HG03103 (cell line): ENCODE data around the gene DDAH2.

ENCODE experiments used
- ATAC-seq: cut with Tn5 transposase; IDR thresholded peaks from one replicate; pipeline ENCODE4 v1.9.1; 2021; ENCODE audit warnings: low read depth; ENCODE audit not compliant: unreplicated experiment

Gene DDAH2

DNA sequence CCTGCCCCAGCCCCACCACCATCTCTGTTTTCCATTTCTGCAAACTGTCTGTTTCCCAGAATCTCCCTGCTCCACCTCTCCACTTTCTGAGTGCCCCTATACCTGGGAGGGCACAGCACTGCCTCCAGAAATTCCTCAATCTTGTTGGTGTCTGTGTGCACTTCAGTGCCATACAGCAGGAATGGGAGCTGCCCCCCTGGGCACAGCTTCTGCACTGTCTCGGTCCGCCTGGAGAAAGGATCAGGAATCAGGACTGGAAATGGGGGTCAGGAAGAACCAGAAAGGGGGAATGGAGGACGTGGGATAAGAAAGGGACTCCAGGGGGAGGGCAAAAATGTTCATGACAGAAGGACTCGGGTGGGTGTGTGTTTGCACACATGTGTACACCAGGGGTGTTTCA, 4.6 kb upstream of the DDAH2 start:
- ATAC-seq, result no peak

DNA sequence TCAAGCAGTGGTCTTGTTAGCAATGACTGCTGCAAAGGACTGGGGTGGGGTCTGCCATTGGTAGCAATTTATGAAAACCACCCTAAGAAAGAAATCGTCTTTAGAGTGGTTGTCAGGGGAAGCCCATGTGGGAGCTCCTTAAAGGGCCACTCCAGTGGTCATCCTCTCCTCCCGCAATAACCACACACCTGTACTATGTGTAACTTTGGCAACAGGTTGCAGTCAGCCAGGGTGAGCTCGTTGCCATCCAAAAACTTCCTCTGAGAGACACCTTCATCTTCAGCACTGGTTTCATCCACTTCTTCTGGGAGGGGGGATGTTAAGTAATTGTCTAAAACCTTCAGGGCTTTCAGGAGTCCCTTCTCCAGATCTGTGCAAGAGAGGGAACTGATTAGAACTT, 2.9 kb upstream of the DDAH2 start:
- no peak for ATAC-seq

DNA sequence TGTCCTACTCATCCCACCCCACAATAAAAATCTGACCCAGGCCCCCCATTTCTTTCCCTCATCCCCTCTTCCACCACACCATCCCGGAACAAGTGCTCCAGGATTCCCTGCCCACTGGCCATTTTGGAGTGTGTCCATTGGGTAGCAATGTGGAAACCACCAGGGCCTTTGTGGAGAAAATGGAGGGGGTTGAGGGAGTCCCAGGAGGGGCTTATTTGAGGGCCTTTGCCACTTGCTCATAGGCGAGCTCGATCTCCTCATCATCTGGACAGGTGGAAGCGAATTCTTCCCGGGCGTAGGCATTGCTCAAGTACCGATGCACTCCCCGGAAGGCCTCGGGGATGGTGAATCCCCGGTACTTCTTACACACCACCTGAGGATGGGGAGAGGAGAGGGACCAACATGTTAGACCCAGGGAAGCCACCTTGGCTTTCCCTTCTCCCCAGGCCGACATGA, 1.6 kb upstream of the DDAH2 start:
- no peak for ATAC-seq

DNA sequence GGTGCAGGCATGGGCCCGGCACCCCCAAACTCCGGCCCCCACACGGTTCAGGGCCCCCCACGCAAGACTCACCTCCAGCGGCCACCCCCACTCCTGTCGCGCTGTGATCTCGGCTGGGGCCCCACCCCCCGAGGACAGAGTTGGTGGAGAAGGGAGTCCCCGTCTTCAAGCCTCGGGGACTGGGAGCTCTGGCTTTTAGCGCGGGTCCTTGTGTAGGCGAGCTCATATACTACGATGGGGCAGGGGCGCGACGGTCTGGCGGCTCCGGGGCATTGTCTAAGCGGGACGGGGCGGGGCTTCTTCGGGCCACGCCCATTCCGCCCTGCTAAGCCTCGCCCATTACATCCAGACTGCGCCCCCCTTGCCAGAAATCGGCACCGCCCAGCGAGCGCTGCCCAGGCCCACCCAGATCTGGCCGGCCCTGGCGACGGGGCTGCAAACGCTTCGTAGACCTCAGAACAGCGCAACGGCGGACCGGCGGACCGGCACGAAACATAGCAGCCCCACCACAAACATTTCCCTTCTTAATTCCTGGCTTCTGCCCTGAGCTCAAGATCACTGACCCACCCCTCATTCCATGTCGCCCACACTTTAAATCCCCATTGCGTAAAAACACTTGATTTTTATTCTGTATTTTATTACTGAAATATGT, 1.0 kb upstream of the DDAH2 start:
- ATAC-seq, result no peak

DNA sequence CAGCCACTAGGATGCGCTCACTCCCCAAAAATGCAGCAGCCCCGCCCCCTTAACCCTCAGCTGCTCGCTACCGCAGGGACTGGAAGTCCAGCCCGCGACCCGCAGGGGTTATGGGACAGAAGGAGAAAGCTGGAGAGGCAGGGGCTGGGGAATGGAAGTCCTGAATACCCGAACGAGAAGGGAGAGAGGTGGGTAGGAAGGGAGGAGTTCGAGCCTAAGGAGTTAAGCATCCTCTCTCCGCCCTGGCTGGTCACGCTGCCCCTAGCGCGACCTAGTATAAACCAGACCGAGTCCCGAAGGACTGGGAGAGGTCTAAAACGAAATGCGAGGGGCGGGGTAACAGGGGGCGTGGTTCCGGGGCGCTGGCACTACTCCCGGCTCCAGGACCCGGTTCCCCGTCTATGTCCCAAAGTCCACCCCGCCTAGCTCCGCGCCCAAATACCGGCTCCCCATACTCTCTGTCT, 448 bp upstream of the DDAH2 start:
- ATAC-seq, result no peak

DNA sequence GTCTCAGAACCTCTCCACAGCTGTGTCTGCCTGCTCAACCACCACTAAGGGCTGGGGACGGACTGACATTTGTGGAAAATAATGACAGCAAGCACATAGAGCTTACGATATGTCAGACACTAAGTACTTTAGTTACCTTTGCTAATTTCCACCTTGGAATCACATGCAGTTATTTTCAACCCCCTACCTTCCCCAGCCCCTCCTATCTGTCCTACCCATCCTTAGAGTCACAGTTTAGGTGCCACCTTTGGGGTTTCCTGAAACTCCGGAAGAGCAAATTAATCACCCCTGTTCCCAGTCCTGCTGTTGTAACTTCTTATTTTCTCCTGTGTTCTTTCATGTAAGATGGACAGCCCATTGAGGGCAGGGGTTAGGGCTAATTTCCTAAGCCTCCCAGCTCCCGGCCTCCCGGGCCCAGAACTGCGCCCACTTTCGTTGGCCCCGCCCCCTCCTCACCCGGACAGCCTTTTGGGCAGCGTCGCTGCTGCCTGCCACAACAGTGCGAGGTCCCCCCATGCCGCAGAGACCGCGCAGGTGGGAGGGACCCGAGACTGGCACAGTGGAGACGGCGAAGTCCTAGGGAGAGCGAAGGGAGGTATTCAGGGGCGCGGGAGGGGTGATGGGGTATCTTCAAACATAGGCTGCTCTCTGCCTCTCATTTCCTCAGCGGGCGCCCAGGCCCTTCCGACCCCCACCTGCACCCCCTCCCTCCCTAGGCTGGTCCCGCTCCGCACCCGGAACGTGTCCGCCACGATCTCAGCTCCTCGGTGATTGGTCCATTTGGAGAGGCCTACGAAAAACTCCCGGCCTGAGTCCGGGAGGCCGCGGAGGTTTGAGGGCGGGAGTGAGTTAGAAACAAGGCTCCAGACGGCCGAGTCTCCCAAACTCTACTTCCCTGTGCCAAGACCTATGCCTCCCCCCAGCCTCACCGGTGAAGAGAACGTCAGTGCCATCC, 1.1 kb downstream of the DDAH2 start:
- no peak for ATAC-seq

DNA sequence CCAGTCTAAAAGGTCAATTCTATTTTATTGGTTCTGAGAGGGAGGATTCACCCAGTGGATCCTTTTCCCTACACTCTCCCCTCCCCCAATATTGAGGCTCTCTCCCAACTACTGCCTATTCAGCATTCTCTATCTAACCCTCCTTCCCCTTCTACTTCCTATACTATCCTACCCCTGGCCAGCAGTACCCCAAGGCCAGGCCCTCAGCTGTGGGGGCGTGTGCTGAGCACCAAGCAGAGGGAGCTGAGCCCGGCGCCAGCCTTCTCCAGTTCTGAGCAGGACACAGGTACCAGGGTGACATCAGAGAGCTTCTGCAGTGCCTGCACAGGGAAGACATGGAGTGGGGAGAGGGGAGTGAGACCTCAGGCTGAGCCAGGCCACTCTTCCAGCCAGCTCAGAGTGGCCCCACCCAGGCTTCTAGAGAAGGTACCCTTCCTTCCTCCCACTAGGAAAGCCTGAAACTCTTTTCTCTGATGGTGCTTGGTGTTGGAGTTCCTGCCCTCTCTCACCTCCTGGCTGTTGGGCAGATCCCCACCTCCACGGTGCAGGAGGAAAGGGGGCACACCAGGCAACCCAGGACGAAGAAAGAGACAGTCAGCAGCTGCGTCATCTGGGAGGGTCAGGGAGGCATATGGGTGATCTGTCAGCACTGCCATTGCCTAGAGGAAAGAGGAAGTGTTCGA, 1.9 kb downstream of the DDAH2 start:
- ATAC-seq, result no peak

DNA sequence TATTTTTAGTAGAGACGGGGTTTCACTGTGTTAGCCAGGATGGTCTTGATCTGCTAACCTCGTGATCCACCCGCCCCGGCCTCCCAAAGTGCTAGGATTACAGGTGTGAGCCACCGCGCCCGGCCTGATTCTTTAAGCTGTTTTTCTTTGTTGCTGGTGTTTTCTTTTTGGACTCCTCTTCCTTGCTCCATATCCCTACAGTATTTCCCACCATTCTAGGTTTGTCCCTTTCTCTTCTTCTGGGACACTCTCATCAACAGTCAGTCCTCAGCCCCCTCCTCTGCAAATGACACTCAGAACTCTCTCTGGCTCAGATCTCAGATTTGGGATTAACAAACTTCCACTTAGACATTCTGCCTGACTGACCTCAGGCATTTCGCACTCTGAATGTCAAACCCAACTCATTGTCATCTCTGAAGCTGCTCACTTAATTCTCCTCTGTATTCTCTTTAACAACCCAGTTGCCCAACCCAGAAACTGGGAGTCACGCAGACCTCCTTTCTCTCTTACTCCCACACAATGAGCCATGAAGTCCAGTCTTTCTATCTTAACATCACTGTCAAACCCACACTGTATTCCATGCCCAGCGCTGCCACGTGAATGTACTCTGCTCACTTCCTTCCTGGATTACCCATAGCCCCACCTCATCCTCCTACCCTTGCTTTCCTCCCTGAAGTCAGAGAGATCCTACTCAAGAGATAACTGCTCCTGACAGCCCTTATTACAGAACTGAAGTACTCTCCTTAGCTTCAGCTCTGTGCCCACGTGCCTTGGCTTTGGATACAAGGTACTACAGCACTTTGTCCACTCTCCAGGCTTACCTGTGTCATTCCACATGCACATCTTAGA, 3.4 kb downstream of the DDAH2 start:
- ATAC-seq, result no peak

DNA sequence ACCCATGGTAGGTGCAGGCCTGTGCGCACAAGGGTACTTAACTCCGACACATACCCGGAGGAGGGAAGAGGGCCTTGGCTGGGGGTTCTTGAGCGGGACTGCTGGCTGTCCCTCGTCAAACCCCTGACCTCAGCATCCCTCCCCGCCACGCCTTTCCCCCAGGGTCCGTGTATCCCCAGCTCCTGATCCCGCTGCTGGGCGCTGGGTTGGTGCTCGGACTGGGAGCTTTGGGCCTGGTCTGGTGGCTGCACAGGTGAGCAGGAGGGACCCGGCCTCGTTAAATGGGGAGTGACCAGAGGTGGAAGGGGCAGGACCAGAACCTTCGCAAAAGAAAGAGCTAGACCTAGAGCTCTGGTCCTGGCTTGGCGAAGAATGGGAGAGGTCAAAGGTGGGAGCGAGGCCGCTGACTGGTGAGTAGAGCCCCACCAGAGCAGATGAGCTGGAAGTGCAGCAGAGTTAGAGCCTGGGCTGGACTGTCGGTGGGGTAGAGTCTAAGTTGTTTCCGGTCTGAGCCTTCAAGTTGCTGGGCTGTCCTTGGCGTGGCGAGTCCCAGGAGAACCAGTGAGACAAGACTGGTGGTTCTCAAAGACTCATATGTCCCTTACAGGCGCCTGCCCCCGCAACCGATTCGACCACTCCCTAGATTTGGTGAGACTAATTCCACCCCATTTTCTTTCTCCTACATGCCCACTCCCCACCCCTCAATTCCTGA, 5.0 kb downstream of the DDAH2 start:
- no peak for ATAC-seq

DNA sequence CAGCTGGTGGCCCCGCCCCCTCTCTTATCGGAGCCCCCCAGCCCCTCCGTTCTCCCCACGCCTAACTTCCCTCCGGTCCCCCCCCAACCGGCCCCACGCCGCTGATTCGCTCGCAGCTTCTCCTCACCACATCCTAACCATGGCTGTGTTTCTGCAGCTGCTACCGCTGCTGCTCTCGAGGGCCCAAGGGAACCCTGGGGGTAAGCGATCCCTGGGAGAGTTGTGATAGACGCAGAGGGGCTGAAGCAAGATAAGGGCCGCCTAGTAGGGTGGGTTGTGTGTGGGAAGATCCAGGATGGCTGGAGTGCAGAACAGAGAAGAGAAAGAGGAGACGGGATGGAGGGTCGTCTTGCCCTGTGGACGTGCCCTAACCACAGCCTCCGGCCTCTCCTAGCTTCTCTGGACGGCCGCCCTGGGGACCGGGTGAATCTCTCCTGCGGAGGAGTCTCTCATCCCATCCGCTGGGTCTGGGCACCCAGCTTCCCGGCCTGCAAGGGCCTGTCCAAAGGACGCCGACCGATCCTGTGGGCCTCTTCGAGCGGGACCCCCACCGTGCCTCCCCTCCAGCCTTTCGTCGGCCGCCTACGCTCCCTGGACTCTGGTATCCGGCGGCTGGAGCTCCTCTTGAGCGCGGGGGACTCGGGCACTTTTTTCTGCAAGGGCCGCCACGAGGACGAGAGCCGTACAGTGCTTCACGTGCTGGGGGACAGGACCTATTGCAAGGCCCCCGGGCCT, 5.7 kb downstream of the DDAH2 start, which contains the start of gene MPIG6B:
MPIG6B (plus strand) TSS at position 129 of the 735 bp plus-strand sequence; CDS start at position 140, 11 bp downstream.
- ATAC-seq, result no peak

DNA sequence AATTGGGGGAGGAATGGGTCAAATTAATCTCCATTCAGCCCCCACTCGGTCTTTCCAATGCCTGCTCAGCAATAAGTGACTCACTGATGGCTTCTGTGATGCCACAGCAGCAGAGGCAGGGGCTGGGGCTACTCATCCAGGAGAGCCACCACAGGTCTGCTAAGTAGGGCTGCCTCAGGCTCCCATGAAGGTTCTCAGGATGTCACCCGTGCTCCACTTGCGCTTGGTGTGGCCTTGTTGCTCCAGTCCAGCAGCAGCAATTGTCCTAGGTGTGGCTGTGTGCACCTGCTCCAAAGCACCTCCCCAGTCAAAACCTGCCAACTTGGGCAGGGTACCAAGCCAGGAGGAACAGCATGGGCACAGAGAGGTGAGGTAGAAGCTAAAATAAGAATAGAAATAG, 6.9 kb downstream of the DDAH2 start:
- ATAC-seq, result no peak

DNA sequence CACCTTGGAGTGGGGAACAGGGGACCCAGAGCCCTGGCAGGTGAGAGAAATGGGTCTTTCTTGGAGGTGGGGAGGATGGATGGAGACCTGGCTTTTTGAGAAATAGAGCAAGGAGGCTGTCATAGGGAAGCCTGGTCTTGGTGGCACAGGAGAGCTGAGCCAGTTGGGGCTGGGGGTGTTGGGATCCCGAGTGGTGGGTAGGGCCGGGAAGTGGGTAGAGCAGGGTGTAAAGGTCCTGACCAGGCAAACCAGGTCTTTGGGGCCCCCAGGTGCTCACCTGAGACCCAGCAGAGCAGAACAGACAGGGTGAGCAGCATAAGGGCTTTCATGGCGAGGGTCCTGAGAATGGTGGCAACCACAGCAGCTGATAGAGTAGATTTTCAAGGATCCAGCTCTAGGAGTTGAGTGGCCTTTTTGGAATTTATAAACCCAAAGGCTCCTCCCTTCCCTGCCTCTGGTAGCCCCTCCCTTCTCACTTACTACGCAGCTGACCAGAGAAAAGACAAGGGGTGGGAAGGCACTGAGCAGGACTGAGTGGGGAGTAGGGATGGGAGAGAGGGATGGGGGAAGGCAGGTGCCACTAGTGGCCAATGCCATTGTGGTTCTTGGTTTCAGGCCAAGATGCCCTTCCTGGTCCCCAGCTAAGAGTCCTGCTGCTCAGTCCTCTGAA, 7.6 kb downstream of the DDAH2 start, which contains the start of gene LY6G6C:
LY6G6C (minus strand) TSS at position 396 of the 670 bp plus-strand sequence; CDS start at position 329, 67 bp downstream.
- no peak for ATAC-seq

DNA sequence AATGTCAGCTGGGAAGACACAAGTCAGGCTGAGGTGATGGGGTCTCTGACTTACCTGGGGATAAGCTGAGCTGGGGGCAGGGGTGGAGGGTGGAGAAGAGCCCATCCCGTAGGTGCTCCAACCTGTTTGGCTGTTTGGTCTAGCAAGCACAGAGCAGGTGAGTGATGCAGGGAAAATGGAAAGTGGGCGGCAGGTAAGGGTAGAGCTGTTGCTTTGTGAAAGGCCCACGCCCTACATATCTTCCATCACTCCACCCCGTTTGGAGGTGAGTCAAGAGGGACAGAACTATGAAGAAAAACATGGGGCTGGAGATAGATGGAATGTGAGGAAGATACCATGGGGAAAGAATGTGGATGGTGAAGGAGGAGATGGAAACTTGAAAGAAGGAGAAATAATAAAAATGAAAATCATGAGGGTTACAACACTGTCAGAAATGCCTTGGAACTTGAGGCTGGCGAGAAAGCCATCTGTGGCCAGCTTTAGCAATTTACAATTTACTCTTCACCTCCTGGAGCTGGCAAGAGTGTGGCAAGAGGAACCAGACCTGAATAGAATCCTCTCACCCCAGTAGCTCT, 8.8 kb downstream of the DDAH2 start:
- ATAC-seq, result no peak

DNA sequence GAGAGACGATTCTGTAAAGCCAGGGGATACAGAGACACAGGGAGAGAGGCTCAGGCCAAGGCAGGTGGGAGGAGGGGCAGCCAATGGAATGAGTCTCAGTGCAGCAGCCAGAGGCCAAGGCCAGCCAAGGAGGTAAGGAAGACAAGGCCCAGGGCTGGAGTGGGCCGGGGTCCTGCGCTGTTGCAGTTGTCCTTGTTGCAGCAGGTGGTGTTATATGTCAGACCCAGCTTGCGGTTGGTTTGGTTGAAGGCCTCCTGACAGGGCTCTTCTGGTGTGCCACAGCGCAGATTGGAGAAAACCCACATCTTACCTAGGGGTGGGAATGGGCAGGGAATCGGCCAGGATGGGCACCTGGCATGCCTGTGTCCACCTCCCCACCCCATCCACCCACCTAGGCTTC, 10.1 kb downstream of the DDAH2 start:
- ATAC-seq, result no peak

DNA sequence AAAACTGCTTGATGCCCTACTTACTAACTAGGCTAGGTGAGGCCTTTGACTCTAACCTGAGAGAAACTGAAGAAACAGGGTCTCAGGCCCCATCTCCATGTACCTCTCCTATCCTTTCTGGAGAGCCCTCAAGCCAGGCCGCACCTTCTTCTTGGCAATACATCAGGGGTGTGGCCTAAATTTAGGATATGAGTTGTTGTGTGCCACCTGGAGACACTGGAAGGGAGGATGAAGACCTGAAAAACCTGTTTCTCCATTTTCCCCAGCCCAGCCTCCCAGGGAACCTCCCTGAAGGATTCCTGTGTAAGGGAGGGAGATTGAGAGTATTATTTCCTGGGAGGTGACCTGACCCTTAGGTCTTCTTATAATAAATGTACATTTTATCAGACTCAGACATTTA, 10.8 kb downstream of the DDAH2 start:
- ATAC-seq, result no peak

DNA sequence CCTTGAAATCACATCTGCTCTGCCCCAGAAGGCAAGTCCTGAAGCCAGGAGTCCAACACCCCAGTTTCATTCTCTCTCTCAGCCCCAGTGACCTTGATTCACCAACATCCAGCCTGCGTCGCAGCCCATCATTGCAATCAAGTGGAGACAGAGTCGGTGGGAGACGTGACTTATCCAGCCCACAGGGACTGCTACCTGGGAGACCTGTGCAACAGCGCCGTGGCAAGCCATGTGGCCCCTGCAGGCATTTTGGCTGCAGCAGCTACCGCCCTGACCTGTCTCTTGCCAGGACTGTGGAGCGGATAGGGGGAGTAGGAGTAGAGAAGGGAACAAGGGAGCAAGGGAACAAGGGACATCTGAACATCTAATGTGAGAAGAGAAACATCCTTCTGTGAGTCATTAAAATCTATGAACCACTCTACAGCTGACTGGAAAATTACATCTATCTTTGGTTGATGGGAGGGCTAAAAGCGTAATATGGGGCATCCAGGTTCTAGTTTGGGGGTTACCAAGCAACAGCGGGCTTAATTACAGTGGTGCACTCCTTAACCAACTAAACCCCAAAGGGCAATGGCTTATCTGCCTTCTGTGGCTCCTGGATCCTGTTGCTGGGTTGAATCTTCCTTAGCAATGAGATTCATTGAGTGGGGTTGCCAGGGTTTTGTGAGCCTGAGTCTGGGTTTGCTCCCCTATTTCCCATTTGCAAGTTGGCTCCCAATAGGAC, 11.4 kb downstream of the DDAH2 start:
- no peak for ATAC-seq
